Stomach (tissue), 4 donors: ENCODE results near the gene DNM1.

Experiments
- POLR2A ChIP-seq, 4 donors: fragments of 450-650 bp; IDR thresholded peaks; one replicate each; pipeline ENCODE4 v1.6.1; 2016; ENCODE audit warnings: antibody characterized with exemption in 4 of 4, control low read depth in 2 of 4, mild to moderate bottlenecking in 1 of 4, moderate library complexity in 1 of 4
- TF ChIP-seq, protein P1 (sequence below), 7 experiments: fragments of 450-650 bp in 4 of 7; fragments of 200-600 bp in 3 of 7; sonication (generic) in 3 of 7; IDR thresholded peaks; one replicate each; pipeline ENCODE4 v1.5.1; 2016 to 2019; ENCODE audit warnings: antibody characterized with exemption in 7 of 7, control low read depth in 2 of 7, mild to moderate bottlenecking in 1 of 7

DNA sequence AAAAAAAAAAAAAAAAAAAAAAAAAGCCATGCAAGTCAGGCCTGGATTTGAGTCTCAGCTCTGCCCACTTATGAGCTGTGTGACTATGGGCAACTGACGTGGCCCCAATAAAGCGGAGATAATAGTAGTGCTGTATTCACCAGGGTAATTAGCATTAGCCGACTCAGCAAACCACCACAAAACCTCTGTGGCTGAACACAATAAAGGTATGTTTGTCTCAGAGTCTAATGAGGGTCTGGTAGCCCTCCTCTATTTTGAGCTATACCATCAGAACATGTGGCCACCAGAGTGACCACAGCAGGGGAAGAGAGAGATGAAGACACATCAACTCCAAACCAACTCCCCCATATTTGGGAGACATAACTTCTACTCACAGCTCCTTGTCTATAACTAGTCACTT, 88.8 kb downstream of the DNM1 start:
- TF ChIP-seq, protein P1, sequence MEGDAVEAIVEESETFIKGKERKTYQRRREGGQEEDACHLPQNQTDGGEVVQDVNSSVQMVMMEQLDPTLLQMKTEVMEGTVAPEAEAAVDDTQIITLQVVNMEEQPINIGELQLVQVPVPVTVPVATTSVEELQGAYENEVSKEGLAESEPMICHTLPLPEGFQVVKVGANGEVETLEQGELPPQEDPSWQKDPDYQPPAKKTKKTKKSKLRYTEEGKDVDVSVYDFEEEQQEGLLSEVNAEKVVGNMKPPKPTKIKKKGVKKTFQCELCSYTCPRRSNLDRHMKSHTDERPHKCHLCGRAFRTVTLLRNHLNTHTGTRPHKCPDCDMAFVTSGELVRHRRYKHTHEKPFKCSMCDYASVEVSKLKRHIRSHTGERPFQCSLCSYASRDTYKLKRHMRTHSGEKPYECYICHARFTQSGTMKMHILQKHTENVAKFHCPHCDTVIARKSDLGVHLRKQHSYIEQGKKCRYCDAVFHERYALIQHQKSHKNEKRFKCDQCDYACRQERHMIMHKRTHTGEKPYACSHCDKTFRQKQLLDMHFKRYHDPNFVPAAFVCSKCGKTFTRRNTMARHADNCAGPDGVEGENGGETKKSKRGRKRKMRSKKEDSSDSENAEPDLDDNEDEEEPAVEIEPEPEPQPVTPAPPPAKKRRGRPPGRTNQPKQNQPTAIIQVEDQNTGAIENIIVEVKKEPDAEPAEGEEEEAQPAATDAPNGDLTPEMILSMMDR (IDR thresholded peaks at IDR 0.05), result no peak
- TF ChIP-seq POLR2A (IDR thresholded peaks at IDR 0.05), result no peak
